Left lung (tissue), 10 donors: Measurements from ENCODE around the gene HIPK4. TPM values are rescaled to one million over a fixed set of nuclear protein-coding genes. Genes with fewer than 3 reads are reported as not detected.

Experiments used
- ATAC-seq: fragments of 200-7000 bp; cut with Tn5 transposase; one replicate; pipeline ENCODE4 v1.9.1; 2020; ENCODE audit warnings: moderate library complexity
- DNase-seq, 4 donors: peaks; one replicate each; pipeline ENCODE4 v3.0.0-alpha.2; 2013 to 2020
- H3K27ac ChIP-seq, 2 donors: fragments of 200-600 bp; sonication (generic) in 1 of 2; one replicate each; pipeline versions ENCODE4 v1.5.0 to v1.8.0; 2020 to 2021
- H3K27me3 ChIP-seq, 2 donors: fragments of 200-600 bp; sonication (generic) in 1 of 2; one replicate each; pipeline versions ENCODE4 v1.5.0 to v1.8.0; 2020 to 2021
- H3K36me3 ChIP-seq, 2 donors: fragments of 200-600 bp; sonication (generic) in 1 of 2; one replicate each; pipeline versions ENCODE4 v1.5.0 to v1.8.0; 2020 to 2021
- H3K4me1 ChIP-seq, 2 donors: fragments of 200-600 bp; one replicate each; pipeline ENCODE4 v1.8.0; 2021
- H3K4me3 ChIP-seq, 2 donors: fragments of 200-600 bp; sonication (generic) in 1 of 2; one replicate each; pipeline versions ENCODE4 v1.5.0 to v1.8.0; 2020 to 2021; ENCODE audit warnings: mild to moderate bottlenecking in 1 of 2
- H3K9me3 ChIP-seq, 2 donors: fragments of 200-600 bp; sonication (generic) in 1 of 2; one replicate each; pipeline versions ENCODE4 v1.5.0 to v1.8.0; 2020 to 2021
- intact Hi-C, 2 donors: fragments of 100-400 bp; cut with DNase I; formaldehyde crosslinking; loops; one replicate each; pipeline versions ENCODE4 v1.11.2 to v1.14.2; 2022
- polyA plus RNA-seq, 6 donors: library from polyadenylated mRNA; unstranded; fragments of 120-200 nt; gene quantifications; one replicate each; pipeline ENCODE4 v1.2.1, GENCODE V29; 2013; ENCODE audit not compliant: insufficient read length in 6 of 6
- total RNA-seq, 2 donors: library from RNA; stranded (reverse); fragmentation: NEBNext Ultra II Directional; extraction: Animal tissue kit (Norgen Biotek cat#: 25700); gene quantifications; one replicate each; pipeline ENCODE4 v1.2.1, GENCODE V29; 2021
- TF ChIP-seq, protein P1 (sequence below), 2 donors: fragments of 200-600 bp; sonication (generic) in 1 of 2; IDR thresholded peaks; one replicate each; pipeline versions ENCODE4 v1.5.0 to v1.8.0; 2021; ENCODE audit warnings: antibody characterized with exemption in 2 of 2
- donor health status: DM: no; HTN: yes; CAD: no.
- donor health status: DM: no; HTN: no; CAD: no.

HIPK4 gene
- total and polyA plus RNA-seq, 8 donors = 0.09 to 0.35 (median 0.27) TPM

DNA sequence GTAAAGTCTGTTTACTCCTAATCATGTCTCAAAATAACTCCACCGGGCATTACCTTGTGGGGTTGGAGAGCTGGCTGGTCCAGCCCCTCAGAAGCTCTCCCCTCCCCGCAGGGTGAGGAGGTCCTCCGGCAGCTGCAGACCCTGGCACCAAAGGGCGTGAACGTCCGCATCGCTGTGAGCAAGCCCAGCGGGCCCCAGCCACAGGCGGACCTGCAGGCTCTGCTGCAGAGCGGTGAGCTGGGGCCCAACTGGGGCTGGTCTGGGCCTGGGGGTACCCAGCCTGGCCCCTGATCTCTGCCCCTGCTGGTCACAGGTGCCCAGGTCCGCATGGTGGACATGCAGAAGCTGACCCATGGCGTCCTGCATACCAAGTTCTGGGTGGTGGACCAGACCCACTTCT lies 20.2 kb downstream of the HIPK4 start:
- Histone ChIP-seq H3K27me3 (no peaks in the 10 kb centered on the region), H3K4me1 (peaks cover 5 to 24% of the 10 kb centered on the region in 2 donors), H3K36me3 (peaks cover 4 to 77% of the 10 kb centered on the region in 2 donors), H3K27ac (no peak overlapping the region), H3K4me3 (no peak overlapping the region), H3K9me3 (no peaks in the 10 kb centered on the region)
- TF ChIP-seq, protein P1, sequence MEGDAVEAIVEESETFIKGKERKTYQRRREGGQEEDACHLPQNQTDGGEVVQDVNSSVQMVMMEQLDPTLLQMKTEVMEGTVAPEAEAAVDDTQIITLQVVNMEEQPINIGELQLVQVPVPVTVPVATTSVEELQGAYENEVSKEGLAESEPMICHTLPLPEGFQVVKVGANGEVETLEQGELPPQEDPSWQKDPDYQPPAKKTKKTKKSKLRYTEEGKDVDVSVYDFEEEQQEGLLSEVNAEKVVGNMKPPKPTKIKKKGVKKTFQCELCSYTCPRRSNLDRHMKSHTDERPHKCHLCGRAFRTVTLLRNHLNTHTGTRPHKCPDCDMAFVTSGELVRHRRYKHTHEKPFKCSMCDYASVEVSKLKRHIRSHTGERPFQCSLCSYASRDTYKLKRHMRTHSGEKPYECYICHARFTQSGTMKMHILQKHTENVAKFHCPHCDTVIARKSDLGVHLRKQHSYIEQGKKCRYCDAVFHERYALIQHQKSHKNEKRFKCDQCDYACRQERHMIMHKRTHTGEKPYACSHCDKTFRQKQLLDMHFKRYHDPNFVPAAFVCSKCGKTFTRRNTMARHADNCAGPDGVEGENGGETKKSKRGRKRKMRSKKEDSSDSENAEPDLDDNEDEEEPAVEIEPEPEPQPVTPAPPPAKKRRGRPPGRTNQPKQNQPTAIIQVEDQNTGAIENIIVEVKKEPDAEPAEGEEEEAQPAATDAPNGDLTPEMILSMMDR (IDR thresholded peaks at IDR 0.05) = no peak
- ATAC-seq (no peak), DNase-seq (no peak)
- intact Hi-C loops = no loop called here

DNA sequence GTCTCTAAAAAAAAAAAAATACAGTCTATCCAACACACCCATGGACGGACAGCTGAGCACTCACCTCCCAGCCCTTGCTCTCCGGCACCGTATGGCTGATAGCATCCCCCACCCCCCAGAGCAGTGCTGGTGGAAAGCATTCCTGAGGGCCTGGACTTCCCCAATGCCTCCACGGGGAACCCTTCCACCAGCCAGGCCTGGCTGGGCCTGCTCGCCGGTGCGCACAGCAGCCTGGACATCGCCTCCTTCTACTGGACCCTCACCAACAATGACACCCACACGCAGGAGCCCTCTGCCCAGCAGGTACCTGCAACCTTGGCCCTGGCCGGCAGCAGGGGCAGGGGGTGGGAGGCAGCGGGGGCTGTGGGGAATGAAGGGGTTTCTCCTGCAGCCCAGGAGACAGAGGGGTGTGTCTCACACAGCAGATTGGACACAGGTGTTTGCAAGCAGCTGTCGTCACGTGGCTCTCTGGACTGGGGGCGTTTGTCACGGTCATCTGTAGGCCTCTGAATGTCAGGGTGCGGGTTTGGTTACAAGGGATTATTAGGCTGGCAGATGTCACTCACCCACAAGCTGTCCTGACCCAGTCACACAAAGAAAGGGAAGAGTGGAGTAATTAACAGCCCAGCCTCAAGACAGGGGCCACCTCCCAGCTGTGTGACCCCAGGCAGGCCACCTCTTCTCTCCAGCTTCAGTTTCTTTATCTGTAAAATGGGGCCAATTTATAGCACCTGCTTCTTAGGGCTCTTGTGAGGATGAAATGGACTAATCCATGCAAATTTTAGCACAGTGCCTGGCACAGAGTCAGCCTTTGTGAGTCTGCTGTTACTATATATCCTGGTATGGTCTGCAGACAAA lies 22.2 kb downstream of the HIPK4 start:
- TF ChIP-seq, protein P1 (IDR thresholded peaks at IDR 0.05) = no peak
- no peak overlapping the region for H3K4me3 ChIP-seq
- H3K36me3 ChIP-seq = peaks cover 4 to 57% of the 10 kb centered on the region in 2 donors
- no peak for DNase-seq
- H3K27me3 ChIP-seq = no peaks in the 10 kb centered on the region
- no peaks in the 10 kb centered on the region for H3K9me3 ChIP-seq
- H3K27ac ChIP-seq = no peak overlapping the region
- no peak for ATAC-seq
- H3K4me1 ChIP-seq = peaks cover 5 to 42% of the 10 kb centered on the region in 2 donors
- intact Hi-C loops = no loop called here

DNA sequence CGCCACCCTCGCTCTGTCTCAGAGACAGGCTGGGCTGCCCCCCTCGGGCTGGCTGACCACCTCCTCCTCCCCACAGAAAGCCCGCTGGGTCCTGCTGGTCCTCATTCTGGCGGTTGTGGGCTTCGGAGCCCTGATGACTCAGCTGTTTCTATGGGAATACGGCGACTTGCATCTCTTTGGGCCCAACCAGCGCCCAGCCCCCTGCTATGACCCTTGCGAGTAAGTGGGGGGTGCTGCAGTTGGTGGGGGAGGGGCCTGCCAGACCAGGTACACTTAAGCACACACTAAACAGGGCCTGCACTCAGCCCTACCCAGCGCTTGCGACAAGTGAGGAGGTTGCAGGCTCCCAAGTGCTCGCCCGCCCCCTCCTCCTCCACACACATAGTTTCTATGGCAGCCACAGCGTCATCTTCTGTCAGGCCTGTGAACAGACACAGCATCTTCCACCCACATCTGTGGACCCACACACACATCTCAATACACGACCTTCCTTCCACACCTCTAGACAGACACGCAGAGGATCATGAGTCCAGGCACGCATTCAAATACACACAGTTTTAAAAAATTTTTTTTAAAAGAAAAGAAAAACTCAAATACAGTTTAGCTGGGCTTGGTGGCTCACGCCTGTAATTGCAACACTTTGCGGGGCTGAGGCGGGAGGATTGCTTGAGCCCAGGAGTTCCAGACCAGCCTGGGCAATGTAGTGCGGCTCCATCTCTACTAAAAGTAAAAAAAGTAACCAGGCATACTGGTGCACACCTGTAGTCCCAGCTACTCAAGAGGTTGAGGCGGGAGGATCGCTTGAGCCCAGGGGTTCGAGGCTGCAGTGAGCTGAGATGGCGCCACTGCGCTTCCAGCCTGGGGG lies 23.1 kb downstream of the HIPK4 start:
- Histone ChIP-seq H3K4me3 (peak overlapping the region in 1 of 2 donors; percentile 37), H3K9me3 (no peaks in the 10 kb centered on the region), H3K27ac (no peak overlapping the region), H3K27me3 (no peaks in the 10 kb centered on the region), H3K4me1 (peaks cover 5 to 50% of the 10 kb centered on the region in 2 donors), H3K36me3 (peaks cover 3 to 48% of the 10 kb centered on the region in 2 donors)
- intact Hi-C loops = no loop called here
- ATAC-seq = peak; percentile 78
- TF ChIP-seq, protein P1 (IDR thresholded peaks at IDR 0.05) = no peak
- peak in 3 of 4 donors; percentile 29 to 78 (median 73) for DNase-seq

DNA sequence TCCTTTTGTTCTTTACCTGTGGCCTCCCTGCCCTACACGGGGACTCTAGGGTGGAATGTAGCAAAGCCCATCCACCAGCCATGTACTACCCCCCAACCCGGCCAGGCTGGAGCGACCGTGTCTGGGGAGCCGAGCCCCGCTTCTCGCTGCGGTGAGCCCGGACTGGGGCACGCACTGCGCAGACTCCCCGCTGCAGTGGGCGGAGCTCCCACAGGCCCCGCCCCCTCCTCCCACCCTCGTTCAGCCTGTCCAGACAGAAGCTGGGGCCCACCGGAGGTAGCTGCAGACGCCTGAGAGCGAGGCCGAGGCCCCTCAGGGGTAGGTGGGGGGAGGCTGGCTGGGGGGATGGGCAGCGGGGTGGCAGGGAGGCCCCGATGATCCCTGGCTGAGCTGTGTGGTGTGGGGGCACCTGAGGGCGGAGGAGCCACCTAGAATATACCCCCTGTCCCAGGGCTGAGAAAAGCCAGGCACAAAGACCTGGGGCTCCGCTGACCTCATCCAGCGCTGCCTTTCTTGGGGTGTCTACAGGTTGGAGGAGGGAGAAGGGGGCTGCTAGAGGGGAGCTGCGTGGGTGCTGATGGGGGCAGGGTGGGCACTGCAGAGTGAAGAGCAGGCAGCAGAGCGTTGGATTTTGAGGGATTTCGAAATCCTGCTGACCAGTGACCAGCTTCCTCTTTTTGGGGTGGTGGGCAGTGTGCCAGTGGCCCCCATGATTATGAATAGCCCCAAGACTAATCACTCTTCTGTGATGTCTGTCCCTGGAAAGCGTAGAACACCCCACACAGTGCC lies 24.2 kb downstream of the HIPK4 start:
- Histone ChIP-seq H3K9me3 (no peaks in the 10 kb centered on the region), H3K36me3 (peaks cover 0 to 43% of the 10 kb centered on the region in 2 donors), H3K4me3 (peak overlapping the region; percentile 32 to 37), H3K27me3 (no peaks in the 10 kb centered on the region), H3K4me1 (peaks cover 5 to 61% of the 10 kb centered on the region in 2 donors), H3K27ac (peak overlapping the region; percentile 19 to 34)
- TF ChIP-seq, protein P1 (IDR thresholded peaks at IDR 0.05) = no peak
- ATAC-seq (peak; percentile 93), DNase-seq (peak; percentile 69 to 91 (median 84))
- intact Hi-C loops = no loop called here
